Endothelial cell of umbilical vein (primary cell): ENCODE data around the gene LRP2. TPM values are rescaled to one million over a fixed set of nuclear protein-coding genes. Genes with fewer than 3 reads are reported as not detected.
A peak's percentile ranks its signal among the peaks of the same experiment; 100 is the strongest.

Experiments
- BruUV-seq: library from RNA; stranded (reverse); fragments of 400-500 nt; replicated peaks from 2 replicates; lab custom pipeline; 2021; lab: Mats Ljungman, UMichigan
- CTCF ChIA-PET: fragments of 300-600, 350-600 bp; sonication (Branson Sonifier 250); formaldehyde crosslinking; loops from one replicate; lab custom pipeline; 2021; ENCODE audit warnings: antibody characterized with exemption, inconsistent platforms; lab: Charles Lee
- POLR2A ChIA-PET: fragments of 300-600, 350-600 bp; sonication (Branson Sonifier 250); formaldehyde crosslinking; loops from one replicate; lab custom pipeline; 2021; ENCODE audit warnings: antibody characterized with exemption, inconsistent platforms; lab: Charles Lee
- DNase-seq: peaks from one replicate; pipeline ENCODE4 v3.0.0-alpha.2; 2011; ENCODE audit warnings: low read depth, low spot score
- FAIRE-seq: peaks from 2 replicates; lab custom pipeline; 2011; peaks lifted over from hg19 to GRCh38; lab: Jason Lieb, UNC
- H2AFZ ChIP-seq: 2 replicates; pipeline ENCODE4 v1.6.0; 2012; ENCODE audit warnings: low read depth, low read length, control low read depth, inconsistent platforms
- H3K27ac ChIP-seq: 2 replicates; pipeline ENCODE4 v1.5.1; 2011; ENCODE audit warnings: low read depth, mild to moderate bottlenecking, control low read depth, low read length, moderate library complexity; ENCODE audit not compliant: insufficient read depth
- H3K27me3 ChIP-seq, 2 experiments: 2 replicates each; pipeline versions ENCODE4 v1.6.0 to v1.6.1; 2011; ENCODE audit warnings: low read length in 2 of 2, mixed read lengths in 1 of 2; ENCODE audit not compliant: control insufficient read depth in 2 of 2, insufficient read depth in 2 of 2
- H3K36me3 ChIP-seq, 2 experiments: 2 replicates in 1 of 2; 3 replicates in 1 of 2; pipeline ENCODE4 v1.5.1; 2011; ENCODE audit warnings: low read length in 2 of 2, mild to moderate bottlenecking in 1 of 2, moderate library complexity in 1 of 2; ENCODE audit not compliant: control insufficient read depth in 2 of 2, insufficient read depth in 2 of 2; ENCODE audit errors: extremely low read depth in 1 of 2
- H3K4me1 ChIP-seq: 3 replicates; pipeline ENCODE4 v1.5.1; 2011; ENCODE audit warnings: mild to moderate bottlenecking, low read length; ENCODE audit not compliant: control insufficient read depth, insufficient read depth; ENCODE audit errors: extremely low read depth
- H3K4me2 ChIP-seq: 2 replicates; pipeline ENCODE4 v1.6.1; 2011; ENCODE audit warnings: low read length, control low read depth, mixed read lengths; ENCODE audit not compliant: insufficient read depth
- H3K4me3 ChIP-seq, 3 experiments: fragments of 200-600 bp in 1 of 3; sonication (generic), shearing (Covaris generic) in 1 of 3; replicated peaks in 1 of 3; 2 replicates each; pipeline ENCODE4 v1.5.1; 2011 to 2016; ENCODE audit warnings: control low read depth in 3 of 3, low read length in 3 of 3, mild to moderate bottlenecking in 2 of 3, inconsistent platforms in 1 of 3, low read depth in 1 of 3, moderate library complexity in 1 of 3; ENCODE audit not compliant: insufficient read depth in 1 of 3
- H3K79me2 ChIP-seq: 2 replicates; pipeline ENCODE4 v1.6.0; 2012; ENCODE audit warnings: low read length, inconsistent platforms; ENCODE audit not compliant: control insufficient read depth, insufficient read depth
- H3K9ac ChIP-seq: replicated peaks from 2 replicates; pipeline ENCODE3; 2011; ENCODE audit warnings: low read length, control low read depth; ENCODE audit not compliant: insufficient read depth; ENCODE audit errors: extremely low read depth
- H3K9me1 ChIP-seq: replicated peaks from 3 replicates; pipeline ENCODE4 v1.6.0; 2011; ENCODE audit warnings: mild to moderate bottlenecking, low read length; ENCODE audit not compliant: control insufficient read depth, insufficient read depth; ENCODE audit errors: extremely low read depth
- H3K9me3 ChIP-seq: replicated peaks from 2 replicates; pipeline ENCODE4 v1.5.1; 2012; ENCODE audit warnings: low read length, inconsistent platforms; ENCODE audit not compliant: control insufficient read depth, insufficient read depth
- H4K20me1 ChIP-seq: replicated peaks from 2 replicates; pipeline ENCODE3; 2011; ENCODE audit warnings: mild to moderate bottlenecking, low read length; ENCODE audit not compliant: control insufficient read depth, insufficient read depth; ENCODE audit errors: extremely low read depth
- EZH2 ChIP-seq: IDR thresholded peaks from 2 replicates; pipeline ENCODE4 v1.6.1; 2012; ENCODE audit warnings: borderline replicate concordance, low read depth, mild to moderate bottlenecking, moderate library complexity, low read length, inconsistent platforms; ENCODE audit not compliant: severe bottlenecking
- FOS ChIP-seq: IDR thresholded peaks from 2 replicates; pipeline ENCODE4 v1.6.1; 2011; ENCODE audit warnings: mild to moderate bottlenecking, low read length, moderate library complexity, borderline replicate concordance; ENCODE audit not compliant: insufficient read depth
- GATA2 ChIP-seq: IDR thresholded peaks from 2 replicates; pipeline ENCODE4 v1.7.0; 2011; ENCODE audit warnings: low read depth, mild to moderate bottlenecking, moderate library complexity, mixed read lengths, low read length; ENCODE audit not compliant: insufficient read length, insufficient read depth
- JUN ChIP-seq: IDR thresholded peaks from 2 replicates; pipeline ENCODE4 v1.6.1; 2011; ENCODE audit warnings: borderline replicate concordance, low read depth; ENCODE audit not compliant: insufficient read length, insufficient read depth
- MYC ChIP-seq: IDR thresholded peaks from one replicate; pipeline ENCODE4 v1.6.1; 2011; ENCODE audit warnings: mild to moderate bottlenecking, low read depth, low read length
- POLR2A ChIP-seq: IDR thresholded peaks from 2 replicates; pipeline ENCODE4 v1.6.1; 2012; ENCODE audit warnings: low read depth, mild to moderate bottlenecking, control low read depth, low read length
- POLR2AphosphoS5 ChIP-seq: IDR thresholded peaks from 2 replicates; pipeline ENCODE4 v1.6.1; 2012; ENCODE audit warnings: low read depth, mild to moderate bottlenecking, control low read depth, low read length, moderate library complexity; ENCODE audit not compliant: insufficient read depth
- dilution Hi-C: fragments of 300-500 bp; cut with MboI; formaldehyde crosslinking; loops from one replicate; pipeline ENCODE4 v1.15.0; 2019; ENCODE audit warnings: low sequenced_read_pairs; ENCODE audit not compliant: extremely low pct_ligation_motif_present
- intact Hi-C: fragments of 100-400 bp; cut with micrococcal nuclease; formaldehyde crosslinking; loops from one replicate; pipeline ENCODE4 v1.10.0; 2022
- polyA plus RNA-seq, 4 experiments: library from polyadenylated mRNA; depleted of rRNA in 3 of 4; stranded (reverse) in 3 of 4; unstranded in 1 of 4; fragments of >200 nt; gene quantifications; 2 replicates each; pipeline versions ENCODE4 v1.2.1 to v1.2.3, GENCODE V29; 2011 to 2012; ENCODE audit warnings: missing spikeins in 1 of 4
- total RNA-seq: library from RNA; stranded (reverse); gene quantifications from 2 replicates; pipeline ENCODE4 v1.2.3, GENCODE V29; 2021
- TF ChIP-seq, protein P1 (sequence below): IDR thresholded peaks from 2 replicates; pipeline ENCODE4 v1.6.1; 2011; ENCODE audit not compliant: insufficient read depth, insufficient read length
- TF ChIP-seq, protein P2 (sequence below), 2 donors: IDR thresholded peaks; 1 replicate in 1 of 2; 2 replicates in 1 of 2; pipeline ENCODE4 v1.5.1; 2011; ENCODE audit warnings: low read length in 2 of 2, mild to moderate bottlenecking in 2 of 2, moderate library complexity in 2 of 2, control low read depth in 1 of 2, inconsistent platforms in 1 of 2, low read depth in 1 of 2; ENCODE audit not compliant: insufficient read depth in 1 of 2; ENCODE audit errors: extremely low read depth in 1 of 2

The LRP2 gene
- total and polyA plus RNA-seq, 2 donors (not counting 3 experiments of a cell fraction or from before 2014, with no cell fraction given), result not detected

DNA sequence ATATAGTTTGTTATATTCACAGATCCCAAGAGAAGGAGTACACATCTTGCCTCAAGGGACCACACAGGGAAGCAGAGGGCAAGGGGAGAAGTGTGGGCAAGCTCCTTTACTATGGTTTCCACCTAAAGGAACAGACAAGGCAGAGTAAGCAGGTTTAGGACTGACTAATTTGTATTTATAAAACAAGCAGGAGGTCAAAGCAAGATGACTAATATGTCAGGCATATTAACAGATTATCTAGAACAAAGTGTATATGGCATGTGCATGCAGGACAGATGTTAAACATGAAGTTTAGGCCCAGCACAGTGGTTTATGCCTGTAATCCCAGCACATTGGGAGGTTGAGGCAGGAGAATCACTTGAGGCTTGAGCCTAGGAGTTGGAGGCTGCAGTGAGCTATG lies 3.7 kb upstream of the LRP2 start:
- Histone ChIP-seq H3K4me1 (peaks cover 35% of the 10 kb centered on the region), H3K27me3 (peaks cover 22 to 41% of the 10 kb centered on the region in 2 experiments), H3K36me3 (no peaks in the 10 kb centered on the region), H3K79me2 (no peaks in the 10 kb centered on the region), H3K9ac (no peak overlapping the region), H2AFZ (no peak overlapping the region), H3K9me3 (no peaks in the 10 kb centered on the region), H3K27ac (no peak overlapping the region), H3K4me3 (no peak overlapping the region), H3K9me1 (no peaks in the 10 kb centered on the region), H3K4me2 (no peak overlapping the region), H4K20me1 (no peaks in the 10 kb centered on the region)
- TF ChIP-seq MYC (no peak), GATA2 (no peak), EZH2 (no peak), POLR2A (no peak)
- TF ChIP-seq, protein P1, sequence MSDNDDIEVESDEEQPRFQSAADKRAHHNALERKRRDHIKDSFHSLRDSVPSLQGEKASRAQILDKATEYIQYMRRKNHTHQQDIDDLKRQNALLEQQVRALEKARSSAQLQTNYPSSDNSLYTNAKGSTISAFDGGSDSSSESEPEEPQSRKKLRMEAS, result no peak
- ChIA-PET CTCF (no interaction called here), POLR2A (no interaction called here)
- FAIRE-seq (no peak), DNase-seq (no peak)
- intact Hi-C loops, result loop anchor here (10.0 kb wide), 1 partner anchor 429 kb away; the partner anchor contains the start of gene SSB
- dilution Hi-C loops, result no loop called here
- BruUV-seq, result no TSS peak

DNA sequence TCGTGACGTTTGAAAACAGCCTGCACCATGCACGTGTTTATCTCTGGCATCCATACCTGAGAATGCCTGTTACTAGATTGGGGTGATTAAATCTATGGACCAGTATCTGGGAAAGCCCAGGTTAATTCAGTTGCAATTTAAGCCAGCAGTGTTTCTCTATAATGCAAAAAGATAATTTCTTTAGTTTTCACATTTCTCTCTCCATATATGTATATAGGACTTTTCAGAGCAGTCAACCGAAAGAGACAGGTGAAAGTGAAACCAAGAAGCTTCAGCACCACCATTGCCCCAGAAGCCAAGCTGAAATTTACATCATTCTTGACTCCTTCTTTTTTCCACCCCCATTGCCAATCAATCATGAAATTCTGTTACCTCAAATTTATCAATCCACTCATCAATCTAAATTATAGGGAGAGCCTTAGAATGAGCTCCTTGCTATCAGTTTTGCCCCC lies 2.7 kb upstream of the LRP2 start:
- Histone ChIP-seq H3K27me3 (peaks cover 29 to 48% of the 10 kb centered on the region in 2 experiments), H2AFZ (no peak overlapping the region), H3K9ac (no peak overlapping the region), H3K4me2 (peak overlapping the region; percentile 74), H3K4me1 (peaks cover 35% of the 10 kb centered on the region), H3K9me3 (no peaks in the 10 kb centered on the region), H3K9me1 (no peaks in the 10 kb centered on the region), H4K20me1 (no peaks in the 10 kb centered on the region), H3K36me3 (no peaks in the 10 kb centered on the region), H3K27ac (no peak overlapping the region), H3K79me2 (no peaks in the 10 kb centered on the region), H3K4me3 (peak overlapping the region in 1 of 3 experiments; percentile 45)
- DNase-seq, result no peak
- FAIRE-seq, result no peak
- dilution Hi-C loops (no loop called here), intact Hi-C loops (loop anchor here (10.0 kb wide), 1 partner anchor 430 kb away; the partner anchor contains the start of gene SSB)
- ChIA-PET POLR2A (no interaction called here), CTCF (no interaction called here)
- TF ChIP-seq EZH2 (no peak), POLR2AphosphoS5 (no peak), MYC (no peak), GATA2 (no peak), FOS (no peak), JUN (no peak), POLR2A (no peak)
- TF ChIP-seq, protein P2, sequence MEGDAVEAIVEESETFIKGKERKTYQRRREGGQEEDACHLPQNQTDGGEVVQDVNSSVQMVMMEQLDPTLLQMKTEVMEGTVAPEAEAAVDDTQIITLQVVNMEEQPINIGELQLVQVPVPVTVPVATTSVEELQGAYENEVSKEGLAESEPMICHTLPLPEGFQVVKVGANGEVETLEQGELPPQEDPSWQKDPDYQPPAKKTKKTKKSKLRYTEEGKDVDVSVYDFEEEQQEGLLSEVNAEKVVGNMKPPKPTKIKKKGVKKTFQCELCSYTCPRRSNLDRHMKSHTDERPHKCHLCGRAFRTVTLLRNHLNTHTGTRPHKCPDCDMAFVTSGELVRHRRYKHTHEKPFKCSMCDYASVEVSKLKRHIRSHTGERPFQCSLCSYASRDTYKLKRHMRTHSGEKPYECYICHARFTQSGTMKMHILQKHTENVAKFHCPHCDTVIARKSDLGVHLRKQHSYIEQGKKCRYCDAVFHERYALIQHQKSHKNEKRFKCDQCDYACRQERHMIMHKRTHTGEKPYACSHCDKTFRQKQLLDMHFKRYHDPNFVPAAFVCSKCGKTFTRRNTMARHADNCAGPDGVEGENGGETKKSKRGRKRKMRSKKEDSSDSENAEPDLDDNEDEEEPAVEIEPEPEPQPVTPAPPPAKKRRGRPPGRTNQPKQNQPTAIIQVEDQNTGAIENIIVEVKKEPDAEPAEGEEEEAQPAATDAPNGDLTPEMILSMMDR (IDR thresholded peaks at IDR 0.05; ENCODE audit: extremely low read depth in 1 of 2, insufficient read depth in 1 of 2, low read depth in 1 of 2, low read length in 2 of 2), result no peak
- TF ChIP-seq, protein P1, result no peak
- BruUV-seq, result no TSS peak
